HG03025 (cell line): ENCODE data around the gene NEGR1.

ENCODE experiments used
- ATAC-seq: cut with Tn5 transposase; IDR thresholded peaks from one replicate; pipeline ENCODE4 v1.9.1; 2021; ENCODE audit warnings: mild to moderate bottlenecking, moderate library complexity; ENCODE audit not compliant: unreplicated experiment, low FRiP score

Gene NEGR1

DNA sequence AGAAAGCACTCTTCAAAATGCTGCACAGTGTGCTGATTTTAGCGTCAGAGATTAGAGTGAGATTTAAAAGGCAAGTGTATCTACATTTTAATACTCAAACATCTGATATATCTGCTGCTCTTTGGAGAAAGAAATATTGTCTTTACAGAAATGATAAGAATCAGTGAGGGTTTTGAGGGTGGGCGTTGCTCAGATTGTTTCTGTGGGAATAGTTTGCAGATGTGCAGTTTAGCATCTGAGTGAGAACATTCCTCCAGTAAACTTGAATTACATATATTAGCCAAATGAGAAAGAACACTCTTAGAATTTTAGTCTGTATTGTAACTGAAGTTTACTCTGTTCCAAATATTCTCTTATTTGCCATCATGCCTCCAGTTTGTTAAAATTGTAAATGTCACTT lies 549.2 kb downstream of the NEGR1 start:
- no peak for ATAC-seq

DNA sequence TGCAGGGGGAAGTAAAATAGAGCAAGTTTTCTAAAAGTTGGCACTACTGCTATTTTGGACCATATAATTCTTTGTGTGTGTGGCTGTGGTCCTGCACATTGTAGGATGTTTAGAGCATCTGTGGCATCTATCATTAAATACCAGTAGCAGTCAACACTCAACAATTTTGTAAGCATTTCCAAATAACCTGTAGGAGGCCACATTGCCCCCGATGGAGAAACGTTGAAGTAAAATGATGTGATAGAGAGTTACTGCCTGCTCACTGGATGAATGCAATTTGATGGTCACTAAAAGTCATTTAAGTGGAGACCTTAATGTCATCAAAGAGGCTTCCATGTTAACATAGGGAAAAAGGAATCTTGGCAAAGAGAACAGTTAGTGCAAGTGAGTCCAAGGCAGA lies 560.8 kb downstream of the NEGR1 start:
- ATAC-seq, result no peak

DNA sequence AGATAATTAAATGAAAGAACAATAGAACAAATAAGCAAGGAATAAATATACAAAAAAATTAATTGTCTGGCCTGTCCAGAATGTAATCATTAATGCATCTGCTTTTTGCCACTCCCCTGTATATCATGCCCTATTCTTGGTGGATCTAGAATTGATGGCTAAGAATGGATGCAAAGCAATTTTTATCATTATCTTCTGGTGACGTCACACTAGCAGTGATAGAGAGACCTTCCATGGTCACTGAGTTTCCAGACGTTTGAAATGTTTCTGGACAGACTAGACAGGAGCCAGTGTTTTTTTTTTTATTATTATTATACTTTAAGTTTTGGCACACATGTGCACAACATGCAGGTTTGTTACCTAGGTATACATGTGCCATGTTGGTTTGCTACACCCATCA lies 563.0 kb downstream of the NEGR1 start:
- no peak for ATAC-seq

DNA sequence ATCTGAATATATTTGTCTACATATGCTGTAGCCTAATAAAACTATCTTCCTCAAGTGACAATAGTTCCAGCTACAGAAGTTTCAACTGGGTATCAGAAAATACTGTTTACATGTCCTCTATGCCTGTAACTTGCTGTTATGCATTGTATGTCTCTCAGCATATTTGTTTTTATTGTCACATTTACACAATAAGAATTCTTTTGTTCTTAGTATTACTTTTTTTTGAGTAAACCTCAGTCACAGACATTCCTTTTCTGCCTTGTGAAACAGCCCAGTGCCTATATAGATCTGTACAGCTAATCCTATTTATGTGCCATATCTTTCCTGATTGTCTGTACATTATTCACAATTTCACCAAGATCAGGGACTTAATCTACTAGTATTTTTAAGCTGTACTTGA lies 565.2 kb downstream of the NEGR1 start:
- ATAC-seq, result no peak

DNA sequence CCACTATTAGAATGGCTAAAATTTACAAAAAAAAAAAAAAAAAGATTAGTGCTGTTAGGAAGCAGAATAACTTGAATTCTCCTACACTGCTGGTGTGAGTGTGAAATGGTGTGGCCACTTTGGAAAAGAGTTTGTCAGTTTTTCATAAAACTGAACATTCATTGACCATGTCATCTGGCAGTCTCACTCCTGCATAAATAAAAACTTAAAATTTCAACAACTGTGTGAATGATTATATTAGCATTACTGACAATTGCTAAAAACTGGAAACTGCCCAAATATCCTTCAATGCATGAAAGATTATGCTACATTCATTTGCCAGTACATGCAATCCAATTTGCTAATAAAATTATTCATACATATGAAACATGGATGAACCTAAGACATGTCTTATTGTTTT lies 570.9 kb downstream of the NEGR1 start:
- no peak for ATAC-seq

DNA sequence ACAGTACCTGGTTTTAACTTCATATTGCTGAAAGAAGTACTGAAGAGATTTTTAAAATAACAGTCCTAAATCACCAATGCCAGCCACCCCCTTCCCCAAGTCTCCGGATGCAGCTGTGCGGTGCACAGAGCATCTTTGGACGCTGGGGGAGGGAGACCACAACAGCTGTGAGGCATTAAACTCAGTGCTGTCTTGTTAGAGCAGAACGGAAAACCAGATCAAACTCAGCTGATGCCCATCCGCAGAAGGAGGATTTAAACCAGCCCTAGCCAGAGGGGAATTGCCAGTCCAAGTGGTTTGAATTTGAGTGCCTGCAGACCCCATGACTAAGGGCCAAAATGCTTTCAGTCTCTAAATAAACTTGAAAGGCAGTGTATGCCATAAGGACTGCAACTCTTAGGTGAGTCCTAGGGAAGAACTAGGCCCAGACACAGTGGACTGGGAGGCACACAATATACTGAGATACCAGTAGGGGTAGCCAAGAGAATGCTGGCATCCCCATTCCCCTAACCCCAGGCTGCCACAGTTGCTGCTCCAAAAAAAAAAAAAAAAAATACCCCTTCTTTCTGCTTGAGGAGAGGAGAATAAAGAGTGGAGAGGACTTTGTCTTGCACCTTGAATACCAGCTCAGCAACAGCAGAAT lies 576.2 kb downstream of the NEGR1 start:
- ATAC-seq, result no peak

DNA sequence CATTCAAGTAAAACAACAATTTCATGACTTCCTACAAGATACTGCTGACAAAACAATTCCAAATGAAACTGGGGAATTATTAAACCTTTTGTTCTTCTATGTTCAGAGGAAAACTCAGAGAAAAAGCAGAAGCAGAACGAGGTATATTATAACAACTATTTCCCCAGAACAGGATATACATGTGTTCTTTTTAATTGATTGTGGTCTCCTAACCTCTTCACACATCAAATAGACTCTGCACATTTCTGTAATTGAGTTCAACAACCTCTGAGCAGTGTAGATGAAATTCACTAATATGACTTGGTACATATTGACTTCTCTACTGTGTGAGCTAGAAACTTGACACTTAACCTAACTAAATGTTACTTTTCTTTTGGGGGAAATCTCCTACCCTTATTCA lies 584.2 kb downstream of the NEGR1 start:
- no peak for ATAC-seq

DNA sequence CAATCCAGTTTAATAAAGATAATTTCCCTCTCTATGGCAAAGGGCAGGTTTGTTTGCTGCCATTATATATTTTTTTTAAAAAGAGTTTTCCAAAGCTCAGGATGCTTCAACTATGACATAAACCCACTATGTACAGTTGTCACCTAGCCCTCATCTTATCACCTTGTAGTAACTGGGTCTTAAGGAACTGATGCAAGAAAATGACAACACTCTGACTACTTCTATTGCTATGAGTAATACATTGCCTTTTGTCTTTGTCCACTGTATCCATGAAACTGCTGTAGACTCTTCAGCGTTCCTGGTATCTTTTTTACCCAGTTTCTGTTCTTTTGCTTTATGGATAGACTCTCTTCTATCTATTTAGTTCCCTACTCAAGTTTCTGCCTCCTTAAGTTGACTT lies 586.5 kb downstream of the NEGR1 start:
- ATAC-seq, result no peak

DNA sequence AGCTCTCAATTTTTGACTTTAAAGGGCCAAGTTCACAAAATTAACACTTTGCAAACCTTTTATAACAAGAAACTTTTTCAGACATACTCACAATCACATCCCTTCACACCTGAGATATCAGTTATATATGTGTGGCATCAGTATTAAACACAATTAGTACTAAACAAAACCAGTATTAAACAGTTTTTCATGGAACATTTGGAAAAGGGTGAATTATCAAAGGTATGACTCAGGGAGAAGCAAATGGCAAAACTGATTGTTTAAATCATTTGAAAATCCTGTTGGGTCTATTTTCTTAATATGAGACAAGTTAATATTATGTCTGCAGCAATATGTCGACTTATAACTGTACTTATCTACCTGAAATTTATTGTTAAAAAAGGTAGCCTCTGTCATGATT lies 587.3 kb downstream of the NEGR1 start:
- no peak for ATAC-seq

DNA sequence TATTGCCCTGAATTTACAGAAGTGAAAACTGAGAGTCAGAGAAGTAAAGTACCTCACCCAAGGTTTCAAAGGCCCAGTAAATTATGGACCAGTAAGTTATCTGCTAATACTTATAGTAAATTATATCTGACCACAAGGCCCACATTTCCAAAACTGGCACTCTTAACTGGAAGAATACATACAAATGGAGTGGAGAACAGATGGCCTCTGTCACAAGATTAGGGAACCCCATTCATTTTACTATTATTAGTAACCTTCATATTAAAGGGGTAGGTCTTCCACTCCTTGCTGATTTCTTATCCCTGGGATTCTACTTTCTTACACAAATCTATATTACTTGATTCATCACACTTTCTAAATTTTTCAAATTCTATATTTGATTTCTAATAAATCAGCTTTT lies 588.8 kb downstream of the NEGR1 start:
- ATAC-seq, result no peak

DNA sequence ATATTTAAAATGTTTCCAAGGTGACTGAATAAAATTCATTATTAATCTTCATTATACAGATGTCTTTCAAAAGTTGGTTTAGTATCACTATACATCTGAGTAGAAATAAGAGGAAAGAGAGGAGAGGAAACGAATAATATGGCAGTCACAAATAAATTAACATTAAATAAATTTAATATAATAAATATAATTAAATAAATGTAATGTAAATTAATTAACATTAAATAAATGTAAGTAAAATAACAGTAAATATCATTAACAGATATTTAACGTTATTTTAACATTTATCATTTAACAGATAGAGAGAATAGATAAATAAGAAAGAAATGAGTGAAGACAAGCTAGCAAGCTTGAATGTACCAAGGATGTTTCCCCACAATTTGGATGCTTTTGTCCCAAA lies 592.7 kb downstream of the NEGR1 start:
- ATAC-seq, result no peak

DNA sequence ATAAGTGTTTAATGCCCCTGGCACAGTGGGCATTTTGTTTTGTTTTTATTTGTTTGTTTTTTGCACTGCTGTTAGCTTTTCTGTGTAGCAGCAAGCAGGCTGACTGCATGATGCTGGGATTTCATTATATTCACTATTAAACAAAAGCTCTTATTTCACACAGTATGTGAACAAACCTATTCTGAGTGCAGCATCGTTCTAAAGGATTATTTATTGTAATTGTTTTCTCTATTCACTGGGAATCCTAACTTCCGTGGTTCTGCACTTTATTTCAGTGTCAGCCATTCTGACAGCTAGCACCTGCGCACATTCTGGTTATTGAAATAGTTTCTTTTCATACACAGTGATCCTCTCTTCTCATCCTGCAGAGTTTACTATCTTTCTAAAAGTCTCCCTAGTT lies 595.0 kb downstream of the NEGR1 start:
- no peak for ATAC-seq

DNA sequence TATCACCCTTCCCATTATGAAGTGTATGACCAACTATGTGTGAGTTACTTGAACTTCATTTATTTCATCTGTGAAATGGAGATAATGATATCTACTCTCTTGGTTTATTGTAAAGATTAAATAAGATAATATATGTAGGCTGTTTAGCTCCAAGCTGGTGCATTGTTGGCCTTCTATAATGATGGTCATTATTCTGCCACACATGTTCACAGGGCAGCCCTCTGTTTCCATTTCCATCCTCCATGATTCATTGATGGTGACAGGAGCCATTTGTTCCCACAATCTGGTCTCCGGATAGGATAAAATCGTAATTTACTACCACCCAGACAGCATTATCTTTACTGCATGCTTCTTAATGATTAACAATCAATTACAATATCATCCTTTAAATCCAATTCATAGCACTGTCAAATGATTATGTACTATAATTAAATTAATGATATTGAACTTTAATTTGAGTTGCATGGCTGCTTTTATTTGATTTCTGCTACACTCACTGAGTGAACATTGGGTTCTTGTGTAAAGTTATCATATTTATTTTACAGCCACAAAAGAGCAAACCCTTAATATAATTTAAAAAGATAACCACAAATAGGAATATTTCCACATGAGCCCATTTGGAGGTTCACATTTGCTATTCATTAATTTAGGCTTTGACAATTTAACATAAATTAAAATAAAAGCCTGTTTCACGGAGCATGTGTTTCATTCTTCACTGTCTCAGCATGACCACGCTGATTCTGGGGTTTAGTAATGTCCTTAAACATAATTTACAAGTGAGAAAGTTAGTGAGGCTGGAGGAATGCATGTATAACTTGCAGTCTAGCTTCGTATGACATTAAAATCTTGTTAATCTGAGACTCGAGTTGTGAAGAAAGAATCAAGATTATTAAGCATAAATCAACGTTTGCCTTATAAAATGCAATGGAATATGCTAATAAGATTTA lies 605.1 kb downstream of the NEGR1 start:
- no peak for ATAC-seq

DNA sequence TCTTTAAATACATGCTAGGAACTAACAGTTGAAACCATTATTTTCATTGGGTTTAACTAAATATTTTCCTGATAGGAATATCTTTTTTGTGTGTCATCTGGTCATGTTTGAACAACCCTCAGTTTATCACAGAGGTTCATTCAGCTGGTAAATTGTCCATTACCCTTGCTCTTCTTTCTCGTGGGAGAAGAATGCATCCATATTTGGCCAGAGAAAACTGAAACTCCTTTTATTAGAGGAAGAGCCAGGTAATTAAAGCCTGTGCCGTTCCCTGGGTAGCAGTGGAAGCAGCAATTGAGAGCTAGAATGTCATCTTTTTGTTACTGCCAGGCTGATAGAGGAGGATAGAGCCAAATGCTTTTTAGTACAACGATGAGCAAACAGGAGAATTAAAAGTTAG lies 614.3 kb downstream of the NEGR1 start:
- ATAC-seq, result no peak

DNA sequence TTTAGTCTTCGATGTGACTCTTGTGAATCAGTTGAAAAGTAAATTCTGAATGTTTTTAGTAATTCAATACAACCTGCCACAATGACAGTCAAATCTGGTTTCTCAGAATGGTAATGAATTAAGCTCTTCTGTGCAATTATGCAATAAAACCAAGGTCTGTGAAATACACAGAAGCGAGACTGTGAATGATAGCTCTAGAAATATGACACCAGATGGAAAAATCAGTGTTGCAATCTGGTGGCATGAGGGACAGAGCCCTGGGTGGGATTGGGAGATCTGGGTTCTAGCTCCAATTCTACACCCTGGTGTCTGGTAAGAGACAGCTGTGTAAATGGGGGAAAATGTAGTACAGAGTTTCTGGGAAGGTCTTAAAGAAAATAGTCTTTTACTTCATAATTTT lies 615.1 kb downstream of the NEGR1 start:
- ATAC-seq, result no peak

DNA sequence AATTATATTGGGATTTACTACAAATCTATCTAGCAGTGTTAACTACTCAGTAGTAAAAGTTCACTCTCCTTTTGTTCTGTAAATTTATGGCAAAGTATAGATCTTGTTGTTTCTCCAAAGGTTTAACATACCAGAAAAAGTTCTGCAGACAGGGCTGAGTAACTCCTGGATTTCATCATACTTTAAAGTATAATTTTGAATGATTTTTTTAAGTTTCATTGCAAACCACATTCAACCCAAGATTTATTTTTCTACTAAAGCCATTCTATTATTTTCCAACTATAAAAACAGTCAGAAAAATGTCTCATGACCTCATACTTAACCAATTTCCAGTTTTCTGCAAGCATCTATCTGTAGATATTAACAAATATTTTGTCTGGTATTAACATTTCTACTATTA lies 615.7 kb downstream of the NEGR1 start:
- ATAC-seq, result no peak

DNA sequence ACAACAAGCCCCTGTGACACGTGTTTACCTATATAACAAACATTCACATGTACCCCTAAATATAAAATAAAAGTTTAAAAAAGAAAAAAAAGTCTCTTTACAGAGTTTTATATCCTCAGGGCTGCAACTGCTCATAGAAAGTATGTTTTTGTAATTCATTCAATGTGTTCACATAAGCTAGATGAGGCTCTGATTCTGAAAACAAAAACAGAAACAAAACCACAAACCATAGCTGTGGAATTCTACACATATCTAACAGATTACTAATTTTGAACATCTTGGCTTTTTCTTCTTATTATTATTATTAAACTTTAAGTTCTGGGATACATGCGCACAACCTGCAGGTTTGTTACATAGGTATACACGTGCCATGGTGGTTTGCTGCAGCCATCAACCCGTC lies 621.9 kb downstream of the NEGR1 start:
- ATAC-seq, result no peak

DNA sequence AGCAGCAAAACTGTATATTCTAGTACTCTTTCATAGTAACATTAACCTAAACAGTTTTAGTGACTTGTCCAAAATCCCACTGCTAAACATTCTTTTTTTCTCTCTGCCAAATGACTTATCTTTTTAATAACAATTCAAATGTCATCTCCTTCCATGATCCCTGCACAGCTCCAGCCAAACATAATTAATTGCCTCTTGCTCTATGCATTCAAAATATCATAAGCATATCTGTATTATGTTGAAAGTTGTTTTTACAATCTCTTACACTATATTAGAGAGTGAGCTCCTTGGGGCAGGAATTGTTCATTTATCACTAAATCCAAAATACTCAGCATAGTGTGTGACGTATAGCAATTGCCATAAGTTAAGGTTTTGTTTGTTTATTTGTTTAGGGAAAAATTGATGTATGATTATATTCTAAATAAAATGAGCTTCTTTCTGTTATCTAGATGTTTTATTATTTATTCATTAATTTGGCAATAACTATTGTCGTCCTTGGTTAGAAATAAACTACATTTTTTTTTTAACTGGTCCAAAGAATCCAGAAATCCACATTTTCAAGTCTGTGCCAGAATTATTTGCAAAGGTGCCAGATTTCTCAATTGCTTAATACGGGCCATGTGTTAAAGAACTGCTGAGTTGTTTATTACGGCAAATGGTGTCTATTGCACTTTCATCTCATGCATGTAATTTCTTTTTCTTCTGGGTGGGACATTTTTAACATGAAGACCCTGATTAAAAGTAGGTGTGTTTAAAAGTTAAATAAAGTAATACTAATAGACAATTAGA lies 624.3 kb downstream of the NEGR1 start:
- no peak for ATAC-seq

DNA sequence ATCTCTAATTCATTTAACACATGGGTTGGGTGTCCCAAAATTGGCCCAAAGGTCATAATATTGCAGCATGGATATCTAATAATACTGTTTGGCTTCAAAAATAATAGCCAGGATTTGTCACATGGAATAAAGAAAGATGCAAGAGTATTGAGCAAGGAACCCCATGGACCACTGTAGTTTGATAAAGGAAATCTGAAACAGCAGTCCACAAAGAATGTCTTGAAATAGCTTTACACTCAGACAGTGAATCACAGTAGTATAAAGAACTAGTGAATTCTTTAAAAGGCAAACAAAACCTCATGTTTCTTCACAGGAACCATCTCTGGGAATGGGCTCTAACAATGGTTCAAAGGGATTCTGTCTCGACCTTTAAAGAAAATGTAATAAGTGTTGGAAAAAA lies 625.4 kb downstream of the NEGR1 start:
- ATAC-seq, result no peak

DNA sequence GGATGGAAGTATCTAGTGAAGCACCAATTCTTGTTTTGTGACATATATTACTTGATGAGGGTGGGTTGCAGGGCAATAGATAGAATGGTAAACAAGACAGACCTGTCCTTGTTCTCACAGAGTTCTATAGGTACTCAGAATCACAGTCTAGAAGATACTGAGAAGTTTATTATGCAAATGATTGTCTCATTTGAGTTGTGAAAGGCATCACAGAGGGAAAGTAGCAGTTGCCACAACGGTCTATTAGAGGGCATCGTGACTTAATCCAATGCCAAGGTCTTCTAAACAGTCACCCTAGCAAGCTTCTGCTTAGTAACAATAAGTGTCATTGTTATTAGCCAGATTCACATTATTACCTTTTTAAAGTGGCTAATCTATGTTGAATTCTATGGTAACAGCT lies 626.7 kb downstream of the NEGR1 start:
- ATAC-seq, result no peak

DNA sequence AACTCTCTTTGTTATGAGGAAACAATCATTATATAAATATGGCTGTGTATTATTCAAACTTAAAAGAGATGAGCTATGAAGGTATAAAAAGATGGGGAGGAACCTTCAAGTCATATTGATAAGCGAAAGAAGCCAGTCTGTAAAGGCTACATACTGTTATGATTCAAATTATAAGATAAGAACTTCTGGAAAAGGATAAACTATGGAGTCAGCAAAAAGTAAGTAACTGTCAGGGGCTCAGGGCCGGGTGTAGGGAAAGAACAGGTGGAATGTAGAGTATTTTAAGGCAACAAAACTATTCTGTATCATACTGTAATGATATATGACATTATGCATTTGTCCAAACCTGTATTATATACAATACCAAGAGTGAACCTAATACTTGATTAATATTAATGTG lies 628.4 kb downstream of the NEGR1 start:
- ATAC-seq, result no peak
